Measurements from ENCODE around the gene BNC2.

- no peak for TF ChIP-seq CTCF (IDR thresholded peaks at IDR 0.05)
- TF ChIP-seq EP300 (IDR thresholded peaks at IDR 0.05) = no peak
- no peak for TF ChIP-seq POLR2A (IDR thresholded peaks at IDR 0.05)
- no peak for TF ChIP-seq POLR2AphosphoS5 (IDR thresholded peaks at IDR 0.05)
Observed at GRCh38 chr9:16817002-16817401, 53.5 kb downstream of the BNC2 start.
